GM19395 (cell line): ENCODE data around the gene RANBP3L.
"Not testable (repeated sequence)": the region's sequence is repeated elsewhere in the genome, so short reads cannot be mapped to it uniquely, and the experiment has no call there.

Experiments used
- ATAC-seq: cut with Tn5 transposase; IDR thresholded peaks from one replicate; pipeline ENCODE4 v1.9.1; 2021; ENCODE audit warnings: mild to moderate bottlenecking, moderate library complexity; ENCODE audit not compliant: unreplicated experiment

The RANBP3L gene

GRCh38 chr5:36209664-36210063, 92.0 kb downstream of the RANBP3L start:
- ATAC-seq, result no peak

- no peak for ATAC-seq
Measured at GRCh38 chr5:36208786-36209185, 92.9 kb downstream of the RANBP3L start.

GRCh38 chr5:36206913-36207312, 94.8 kb downstream of the RANBP3L start:
- no peak for ATAC-seq

- ATAC-seq, result no peak
Measured at GRCh38 chr5:36205329-36205728, 96.4 kb downstream of the RANBP3L start.

GRCh38 chr5:36202521-36202961, 99.2 kb downstream of the RANBP3L start:
- ATAC-seq, result no peak

GRCh38 chr5:36200513-36200912, 101.2 kb downstream of the RANBP3L start:
- ATAC-seq, result no peak

- ATAC-seq, result no peak
Measured at GRCh38 chr5:36199620-36200019, 102.1 kb downstream of the RANBP3L start.

GRCh38 chr5:36198783-36199182, 102.9 kb downstream of the RANBP3L start:
- not testable (repeated sequence) for ATAC-seq
